Panc1 (cell line): ENCODE measurements around the gene SMIM29. TPM values are rescaled to one million over a fixed set of nuclear protein-coding genes. Genes with fewer than 3 reads are reported as not detected.
"Not testable (repeated sequence)": the region's sequence is repeated elsewhere in the genome, so short reads cannot be mapped to it uniquely, and the experiment has no call there.

Source experiments
- ATAC-seq: fragments of 200-7000 bp; cut with Tn5 transposase; 2 replicates; pipeline ENCODE4 v1.9.1; 2020; ENCODE audit warnings: mild to moderate bottlenecking, moderate library complexity
- BruUV-seq: library from RNA; stranded (reverse); fragments of 400-500 nt; replicated peaks from 2 replicates; lab custom pipeline; 2021; lab: Mats Ljungman, UMichigan
- CTCF ChIA-PET: fragments of 300-600 bp; sonication (Branson Sonifier 250); formaldehyde crosslinking; loops from one replicate; lab custom pipeline; 2022; ENCODE audit warnings: antibody characterized with exemption; lab: Charles Lee
- POLR2A ChIA-PET: fragments of 300-600 bp; sonication (Branson Sonifier 250); formaldehyde crosslinking; loops from one replicate; lab custom pipeline; 2022; ENCODE audit warnings: antibody characterized with exemption; lab: Charles Lee
- DNase-seq: peaks from one replicate; pipeline ENCODE4 v3.0.0-alpha.2; 2010; ENCODE audit warnings: low read depth, low spot score
- H3K27ac ChIP-seq: 2 replicates; pipeline ENCODE4 v1.5.1; 2011; ENCODE audit warnings: mild to moderate bottlenecking, low read length, inconsistent platforms
- H3K27me3 ChIP-seq: fragments of 200-500 bp; sonication (Bioruptor generic); 2 replicates; pipeline ENCODE4 v1.6.0; 2014; ENCODE audit warnings: low read length, inconsistent platforms; ENCODE audit not compliant: control insufficient read depth, insufficient read depth
- H3K36me3 ChIP-seq: fragments of 200-500 bp; sonication (Bioruptor generic); 2 replicates; pipeline ENCODE4 v1.5.1; 2014; ENCODE audit warnings: inconsistent platforms, mild to moderate bottlenecking, low read length, moderate library complexity; ENCODE audit not compliant: control insufficient read depth, insufficient read depth
- H3K4me1 ChIP-seq: 2 replicates; pipeline ENCODE4 v1.5.1; 2011; ENCODE audit warnings: inconsistent platforms, mild to moderate bottlenecking, low read length, moderate library complexity; ENCODE audit not compliant: control insufficient read depth, insufficient read depth
- H3K4me3 ChIP-seq, 2 experiments: 2 replicates each; pipeline ENCODE4 v1.5.1; 2011 to 2012; ENCODE audit warnings: low read depth in 2 of 2, low read length in 2 of 2, mild to moderate bottlenecking in 2 of 2, inconsistent platforms in 1 of 2, moderate library complexity in 1 of 2
- H3K9me3 ChIP-seq: fragments of 200-500 bp; sonication (Bioruptor generic); 2 replicates; pipeline ENCODE4 v1.5.1; 2014; ENCODE audit warnings: low read depth, mild to moderate bottlenecking, inconsistent platforms, low read length, moderate library complexity; ENCODE audit not compliant: control insufficient read depth, insufficient read depth
- POLR2AphosphoS5 ChIP-seq: IDR thresholded peaks from 2 replicates; pipeline ENCODE4 v1.6.1; 2012; ENCODE audit warnings: mild to moderate bottlenecking, low read depth, low read length, moderate library complexity
- SIN3A ChIP-seq: IDR thresholded peaks from 2 replicates; pipeline ENCODE4 v1.6.1; 2012; ENCODE audit warnings: low read depth, mild to moderate bottlenecking, low read length, moderate library complexity, borderline replicate concordance; ENCODE audit not compliant: insufficient read depth
- TCF7L2 ChIP-seq: IDR thresholded peaks from 2 replicates; pipeline ENCODE4 v1.6.1; 2011; ENCODE audit warnings: mild to moderate bottlenecking, low read depth, low read length, inconsistent platforms
- in situ Hi-C: cut with HindIII; loops from 2 replicates; pipeline ENCODE4 v1.10.0; 2016; ENCODE audit warnings: low sequenced_read_pairs, low pct_unique_long_range_greater_than_20kb
- intact Hi-C: fragments of 100-400 bp; cut with micrococcal nuclease; formaldehyde crosslinking; loops from one replicate; pipeline ENCODE4 v1.10.0; 2022; ENCODE audit not compliant: unreplicated experiment
- total RNA-seq: library from RNA; stranded (reverse); gene quantifications from one replicate; pipeline ENCODE4 v1.2.1, GENCODE V29; 2021; ENCODE audit not compliant: unreplicated experiment
- TF ChIP-seq, protein P1 (sequence below), 2 experiments: IDR thresholded peaks; 2 replicates each; pipeline ENCODE4 v1.6.1; 2011 to 2012; ENCODE audit warnings: low read depth in 2 of 2, control low read depth in 1 of 2, low read length in 1 of 2, mild to moderate bottlenecking in 1 of 2, moderate library complexity in 1 of 2; ENCODE audit not compliant: insufficient read depth in 1 of 2
- TF ChIP-seq, protein P2 (sequence below): fragments of 450-650 bp; IDR thresholded peaks from 2 replicates; pipeline ENCODE4 v1.5.1; 2017; ENCODE audit warnings: mild to moderate bottlenecking

SMIM29 gene
- total RNA-seq, 1 experiment from 2014 or later = 35.6 TPM

GRCh38 chr6:34269132-34269531 is 20.3 kb upstream of the SMIM29 start:
- POLR2A ChIA-PET, H3K4me3 ChIP-seq, H3K27me3 ChIP-seq, BruUV-seq, DNase-seq, CTCF ChIA-PET, intact Hi-C loops, ATAC-seq, H3K27ac ChIP-seq, H3K36me3 ChIP-seq, H3K4me1 ChIP-seq, H3K9me3 ChIP-seq, in situ Hi-C loops: not testable (repeated sequence)

DNA sequence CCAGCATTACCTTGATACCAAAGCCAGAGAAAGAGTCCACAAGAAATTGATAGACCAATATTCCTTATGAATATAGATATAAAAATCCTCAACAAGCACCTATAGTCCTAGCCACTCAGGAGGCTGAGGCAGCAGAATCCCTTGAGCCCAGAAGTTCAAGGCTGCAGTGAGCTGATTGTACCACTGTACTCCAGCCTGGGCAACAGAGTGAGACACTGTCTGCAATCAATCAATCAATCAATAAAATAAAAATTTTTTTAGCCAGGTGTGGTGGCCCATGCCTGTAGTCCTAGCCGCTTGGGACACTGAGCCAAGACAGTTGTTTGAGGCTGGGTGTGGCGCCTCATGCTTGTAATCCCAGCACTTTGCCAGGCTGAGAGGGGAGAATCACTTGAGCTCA is 18.9 kb upstream of the SMIM29 start:
- TF ChIP-seq POLR2AphosphoS5 (no peak), SIN3A (no peak), TCF7L2 (no peak)
- TF ChIP-seq, protein P1, sequence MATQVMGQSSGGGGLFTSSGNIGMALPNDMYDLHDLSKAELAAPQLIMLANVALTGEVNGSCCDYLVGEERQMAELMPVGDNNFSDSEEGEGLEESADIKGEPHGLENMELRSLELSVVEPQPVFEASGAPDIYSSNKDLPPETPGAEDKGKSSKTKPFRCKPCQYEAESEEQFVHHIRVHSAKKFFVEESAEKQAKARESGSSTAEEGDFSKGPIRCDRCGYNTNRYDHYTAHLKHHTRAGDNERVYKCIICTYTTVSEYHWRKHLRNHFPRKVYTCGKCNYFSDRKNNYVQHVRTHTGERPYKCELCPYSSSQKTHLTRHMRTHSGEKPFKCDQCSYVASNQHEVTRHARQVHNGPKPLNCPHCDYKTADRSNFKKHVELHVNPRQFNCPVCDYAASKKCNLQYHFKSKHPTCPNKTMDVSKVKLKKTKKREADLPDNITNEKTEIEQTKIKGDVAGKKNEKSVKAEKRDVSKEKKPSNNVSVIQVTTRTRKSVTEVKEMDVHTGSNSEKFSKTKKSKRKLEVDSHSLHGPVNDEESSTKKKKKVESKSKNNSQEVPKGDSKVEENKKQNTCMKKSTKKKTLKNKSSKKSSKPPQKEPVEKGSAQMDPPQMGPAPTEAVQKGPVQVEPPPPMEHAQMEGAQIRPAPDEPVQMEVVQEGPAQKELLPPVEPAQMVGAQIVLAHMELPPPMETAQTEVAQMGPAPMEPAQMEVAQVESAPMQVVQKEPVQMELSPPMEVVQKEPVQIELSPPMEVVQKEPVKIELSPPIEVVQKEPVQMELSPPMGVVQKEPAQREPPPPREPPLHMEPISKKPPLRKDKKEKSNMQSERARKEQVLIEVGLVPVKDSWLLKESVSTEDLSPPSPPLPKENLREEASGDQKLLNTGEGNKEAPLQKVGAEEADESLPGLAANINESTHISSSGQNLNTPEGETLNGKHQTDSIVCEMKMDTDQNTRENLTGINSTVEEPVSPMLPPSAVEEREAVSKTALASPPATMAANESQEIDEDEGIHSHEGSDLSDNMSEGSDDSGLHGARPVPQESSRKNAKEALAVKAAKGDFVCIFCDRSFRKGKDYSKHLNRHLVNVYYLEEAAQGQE (IDR thresholded peaks at IDR 0.05; ENCODE audit: insufficient read depth in 1 of 2, low read depth in 2 of 2, low read length in 1 of 2) = no peak
- TF ChIP-seq, protein P2, sequence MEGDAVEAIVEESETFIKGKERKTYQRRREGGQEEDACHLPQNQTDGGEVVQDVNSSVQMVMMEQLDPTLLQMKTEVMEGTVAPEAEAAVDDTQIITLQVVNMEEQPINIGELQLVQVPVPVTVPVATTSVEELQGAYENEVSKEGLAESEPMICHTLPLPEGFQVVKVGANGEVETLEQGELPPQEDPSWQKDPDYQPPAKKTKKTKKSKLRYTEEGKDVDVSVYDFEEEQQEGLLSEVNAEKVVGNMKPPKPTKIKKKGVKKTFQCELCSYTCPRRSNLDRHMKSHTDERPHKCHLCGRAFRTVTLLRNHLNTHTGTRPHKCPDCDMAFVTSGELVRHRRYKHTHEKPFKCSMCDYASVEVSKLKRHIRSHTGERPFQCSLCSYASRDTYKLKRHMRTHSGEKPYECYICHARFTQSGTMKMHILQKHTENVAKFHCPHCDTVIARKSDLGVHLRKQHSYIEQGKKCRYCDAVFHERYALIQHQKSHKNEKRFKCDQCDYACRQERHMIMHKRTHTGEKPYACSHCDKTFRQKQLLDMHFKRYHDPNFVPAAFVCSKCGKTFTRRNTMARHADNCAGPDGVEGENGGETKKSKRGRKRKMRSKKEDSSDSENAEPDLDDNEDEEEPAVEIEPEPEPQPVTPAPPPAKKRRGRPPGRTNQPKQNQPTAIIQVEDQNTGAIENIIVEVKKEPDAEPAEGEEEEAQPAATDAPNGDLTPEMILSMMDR = no peak
- ATAC-seq = no peak
- ChIA-PET POLR2A (no interaction called here), CTCF (no interaction called here)
- H3K9me3 ChIP-seq = no peaks in the 10 kb centered on the region
- intact Hi-C loops (no loop called here), in situ Hi-C loops (no loop called here)
- H3K27me3 ChIP-seq = no peaks in the 10 kb centered on the region
- H3K36me3 ChIP-seq = no peaks in the 10 kb centered on the region
- H3K27ac ChIP-seq = no peak overlapping the region
- DNase-seq = no peak
- no peak overlapping the region for H3K4me3 ChIP-seq
- H3K4me1 ChIP-seq = no peaks in the 10 kb centered on the region
- BruUV-seq = no TSS peak

DNA sequence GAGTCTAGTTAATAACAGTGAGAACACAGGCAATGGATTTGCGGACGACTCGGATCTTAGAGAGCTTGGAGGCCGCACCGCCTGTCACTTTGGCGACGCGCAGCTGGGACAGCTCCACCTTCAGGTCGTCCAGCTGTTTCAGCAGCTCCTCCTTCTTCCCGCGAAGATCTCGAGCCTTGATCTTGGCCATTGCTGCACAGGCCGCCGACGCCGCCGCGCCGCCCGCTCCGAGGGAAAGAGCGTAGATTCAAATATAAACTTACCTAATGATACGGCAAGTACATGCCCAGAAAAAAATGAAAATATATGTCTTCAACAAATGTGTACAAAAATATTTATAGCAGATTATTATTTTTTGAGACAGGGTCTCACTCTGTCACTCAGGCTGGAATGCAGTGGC is 14.7 kb upstream of the SMIM29 start:
- H3K4me3 ChIP-seq, H3K4me1 ChIP-seq, intact Hi-C loops, DNase-seq, H3K27me3 ChIP-seq, ATAC-seq, H3K27ac ChIP-seq, in situ Hi-C loops, POLR2A ChIA-PET, H3K9me3 ChIP-seq, H3K36me3 ChIP-seq, BruUV-seq: not testable (repeated sequence)
- CTCF ChIA-PET = interaction anchor here (0.6 kb wide), 1 partner anchor 38 kb away, joined by 3 read pairs; no protein-coding TSS in a partner anchor
